ENCODE results near the gene GNAO1.

DNA sequence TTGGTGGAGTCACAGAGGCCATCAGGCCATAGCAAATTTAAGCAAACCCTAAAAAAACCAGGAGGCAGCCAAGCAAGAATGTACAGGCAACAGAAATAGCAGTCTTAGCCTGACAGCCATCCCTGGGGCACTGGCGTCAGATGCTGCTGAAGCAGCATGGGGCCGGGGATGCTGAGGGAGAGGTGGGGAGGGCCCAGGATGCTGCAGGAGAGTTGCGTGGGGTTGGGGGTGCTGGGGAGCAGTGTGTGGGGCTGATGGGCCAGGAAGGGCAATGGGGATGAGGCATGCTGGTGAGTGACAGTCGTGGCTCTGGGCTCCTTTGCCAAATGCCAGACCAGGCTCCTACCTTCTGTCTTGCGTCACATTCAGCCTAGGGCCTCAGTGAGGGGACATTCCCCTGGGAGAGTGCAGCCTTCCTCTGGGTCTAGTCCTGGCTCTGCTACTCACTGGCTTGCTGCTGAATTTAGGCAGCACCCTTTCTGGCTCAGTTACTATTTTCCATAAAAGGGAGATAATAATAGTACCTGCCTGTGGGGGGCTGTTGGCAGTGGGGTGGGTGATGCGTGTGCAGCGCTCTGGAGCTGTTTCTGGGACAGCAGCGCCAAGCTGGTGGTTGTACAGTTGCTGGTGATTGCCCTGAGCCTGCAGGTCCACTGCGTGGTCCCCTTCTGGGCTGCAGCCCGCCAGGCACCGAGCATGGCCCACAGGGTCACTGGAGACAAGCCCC, 146.0 kb downstream of the GNAO1 start:
- TF ChIP-seq POLR2A (IDR thresholded peaks at IDR 0.05): no peak
- TF ChIP-seq, protein P1, sequence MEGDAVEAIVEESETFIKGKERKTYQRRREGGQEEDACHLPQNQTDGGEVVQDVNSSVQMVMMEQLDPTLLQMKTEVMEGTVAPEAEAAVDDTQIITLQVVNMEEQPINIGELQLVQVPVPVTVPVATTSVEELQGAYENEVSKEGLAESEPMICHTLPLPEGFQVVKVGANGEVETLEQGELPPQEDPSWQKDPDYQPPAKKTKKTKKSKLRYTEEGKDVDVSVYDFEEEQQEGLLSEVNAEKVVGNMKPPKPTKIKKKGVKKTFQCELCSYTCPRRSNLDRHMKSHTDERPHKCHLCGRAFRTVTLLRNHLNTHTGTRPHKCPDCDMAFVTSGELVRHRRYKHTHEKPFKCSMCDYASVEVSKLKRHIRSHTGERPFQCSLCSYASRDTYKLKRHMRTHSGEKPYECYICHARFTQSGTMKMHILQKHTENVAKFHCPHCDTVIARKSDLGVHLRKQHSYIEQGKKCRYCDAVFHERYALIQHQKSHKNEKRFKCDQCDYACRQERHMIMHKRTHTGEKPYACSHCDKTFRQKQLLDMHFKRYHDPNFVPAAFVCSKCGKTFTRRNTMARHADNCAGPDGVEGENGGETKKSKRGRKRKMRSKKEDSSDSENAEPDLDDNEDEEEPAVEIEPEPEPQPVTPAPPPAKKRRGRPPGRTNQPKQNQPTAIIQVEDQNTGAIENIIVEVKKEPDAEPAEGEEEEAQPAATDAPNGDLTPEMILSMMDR (IDR thresholded peaks at IDR 0.05): no peak
